Measurements from ENCODE around the gene HJURP.

GRCh38 chr2:233811087-233811486 lies 43.2 kb downstream of the HJURP start:
- TF ChIP-seq ZNF175 (CRISPR knock-in tag; IDR thresholded peaks at IDR 0.05; ENCODE audit: low read depth) (no peak), ZNF780A (CRISPR knock-in tag; IDR thresholded peaks at IDR 0.05) (no peak), MYNN (IDR thresholded peaks at IDR 0.05) (no peak), MYNN (CRISPR knock-in tag; IDR thresholded peaks at IDR 0.05) (no peak), THRA (IDR thresholded peaks at IDR 0.05) (no peak), POLR2AphosphoS5 (IDR thresholded peaks at IDR 0.05; ENCODE audit: control insufficient read depth, insufficient read depth, low read depth, low read length) (no peak), CTCF (IDR thresholded peaks at IDR 0.05 in 2 of 3, conservative IDR thresholded peaks at IDR 0.05 in 1 of 3; ENCODE audit: insufficient read depth in 2 of 3, low read depth in 1 of 3, low read length in 3 of 3) (no peak)

Measured in K562 (cell line).